B cell (primary cell): ENCODE measurements around the gene ASTN2.

Experiments used
- CTCF ChIP-seq: fragments of 200-600 bp; IDR thresholded peaks from one replicate; pipeline ENCODE4 v1.8.0; 2022; ENCODE audit warnings: antibody characterized with exemption, mild to moderate bottlenecking
- EZH2 ChIP-seq: IDR thresholded peaks from 2 replicates; pipeline ENCODE4 v1.6.1; 2012; ENCODE audit warnings: borderline replicate concordance, low read depth, mild to moderate bottlenecking, moderate library complexity, low read length; ENCODE audit not compliant: insufficient read depth, poor library complexity, severe bottlenecking

GRCh38 chr9:116998305-116998704 lies 416.6 kb downstream of the ASTN2 start:
- no peak for TF ChIP-seq CTCF
- TF ChIP-seq EZH2: no peak
